IMR-90 (cell line): Measurements from ENCODE around the gene TBXAS1. TPM values are rescaled to one million over a fixed set of nuclear protein-coding genes. Genes with fewer than 3 reads are reported as not detected.

Experiments
- ATAC-seq: fragments of 200-7000 bp; cut with Tn5 transposase; 2 replicates; pipeline ENCODE4 v1.9.1; 2020; ENCODE audit warnings: low read depth, mild to moderate bottlenecking, moderate library complexity
- BruUV-seq: library from RNA; stranded (reverse); fragments of 400-500 nt; replicated peaks from 2 replicates; lab custom pipeline; 2021; lab: Mats Ljungman, UMichigan
- CTCF ChIA-PET: fragments of 300-600 bp; formaldehyde crosslinking; extraction: SDS; loops from one replicate; lab custom pipeline; 2021; ENCODE audit warnings: antibody characterized with exemption; lab: Yijun Ruan, JAX
- POLR2A ChIA-PET: fragments of 300-600 bp; sonication (Branson Sonifier 250); formaldehyde crosslinking; loops from one replicate; lab custom pipeline; 2022; ENCODE audit warnings: antibody characterized with exemption; ENCODE audit not compliant: unreplicated experiment; lab: Charles Lee
- DNase-seq: peaks from one replicate; pipeline ENCODE4 v3.0.0; 2013
- H2AFZ ChIP-seq: replicated peaks from 2 replicates; pipeline ENCODE3; 2013; ENCODE audit warnings: low read length, mild to moderate bottlenecking; ENCODE audit not compliant: poor library complexity
- H2AK5ac ChIP-seq: 2 replicates; pipeline ENCODE4 v1.6.1; 2013; ENCODE audit warnings: low read depth, low read length, inconsistent platforms
- H2AK9ac ChIP-seq: replicated peaks from 2 replicates; pipeline ENCODE3; 2013; ENCODE audit warnings: mild to moderate bottlenecking, low read depth, low read length, moderate library complexity; ENCODE audit not compliant: poor library complexity
- H2BK120ac ChIP-seq: 2 replicates; pipeline ENCODE4 v1.6.1; 2013; ENCODE audit warnings: low read depth, low read length, inconsistent platforms
- H2BK15ac ChIP-seq: 3 replicates; pipeline ENCODE4 v1.6.1; 2013; ENCODE audit warnings: low read depth, low read length, inconsistent platforms
- H2BK20ac ChIP-seq: 2 replicates; pipeline ENCODE4 v1.6.1; 2013; ENCODE audit warnings: low read depth, mild to moderate bottlenecking, inconsistent platforms, low read length, moderate library complexity
- H2BK5ac ChIP-seq: 2 replicates; pipeline ENCODE4 v1.6.1; 2013; ENCODE audit warnings: mild to moderate bottlenecking, low read depth, low read length, inconsistent platforms; ENCODE audit not compliant: poor library complexity, severe bottlenecking
- H3K14ac ChIP-seq: replicated peaks from 2 replicates; pipeline ENCODE4 v1.6.1; 2013; ENCODE audit warnings: low read depth, low read length, inconsistent platforms
- H3K18ac ChIP-seq: 2 replicates; pipeline ENCODE4 v1.6.1; 2013; ENCODE audit warnings: low read depth, low read length, control low read depth
- H3K23ac ChIP-seq: 2 replicates; pipeline ENCODE4 v1.6.1; 2013; ENCODE audit warnings: low read depth, low read length, inconsistent platforms
- H3K27ac ChIP-seq: 2 replicates; pipeline ENCODE4 v1.5.1; 2013; ENCODE audit warnings: mild to moderate bottlenecking, control low read depth, low read length; ENCODE audit not compliant: insufficient read depth
- H3K27me3 ChIP-seq: 2 replicates; pipeline ENCODE4 v1.6.1; 2013; ENCODE audit warnings: low read length; ENCODE audit not compliant: control insufficient read depth, insufficient read depth
- H3K36me3 ChIP-seq: 2 replicates; pipeline ENCODE4 v1.6.1; 2013; ENCODE audit warnings: low read length, mixed read lengths; ENCODE audit not compliant: control insufficient read depth, insufficient read depth
- H3K4ac ChIP-seq: 2 replicates; pipeline ENCODE4 v1.6.1; 2013; ENCODE audit warnings: low read depth, low read length, inconsistent platforms
- H3K4me1 ChIP-seq: 2 replicates; pipeline ENCODE4 v1.6.1; 2013; ENCODE audit warnings: low read length, mixed read lengths; ENCODE audit not compliant: control insufficient read depth, insufficient read depth
- H3K4me2 ChIP-seq: 2 replicates; pipeline ENCODE4 v1.6.1; 2013; ENCODE audit warnings: low read depth, mild to moderate bottlenecking, control low read depth, low read length, moderate library complexity
- H3K4me3 ChIP-seq: 2 replicates; pipeline ENCODE4 v1.5.1; 2013; ENCODE audit warnings: low read depth, mild to moderate bottlenecking, control low read depth, low read length, moderate library complexity; ENCODE audit not compliant: insufficient read depth
- H3K56ac ChIP-seq: 2 replicates; pipeline ENCODE4 v1.6.1; 2013; ENCODE audit warnings: low read length, inconsistent platforms; ENCODE audit not compliant: insufficient read depth; ENCODE audit errors: extremely low read depth
- H3K79me1 ChIP-seq, 2 experiments: 2 replicates each; pipeline ENCODE4 v1.6.1; 2013; ENCODE audit warnings: low read length in 2 of 2, inconsistent platforms in 1 of 2, low read depth in 1 of 2
- H3K9ac ChIP-seq: 2 replicates; pipeline ENCODE4 v1.6.1; 2013; ENCODE audit warnings: low read depth, low read length, control low read depth
- H3K9me1 ChIP-seq: 2 replicates; pipeline ENCODE4 v1.6.1; 2013; ENCODE audit warnings: low read length, inconsistent platforms; ENCODE audit not compliant: insufficient read depth
- H3K9me3 ChIP-seq: 2 replicates; pipeline ENCODE4 v1.6.1; 2013; ENCODE audit warnings: low read length; ENCODE audit not compliant: control insufficient read depth, insufficient read depth
- H4K20me1 ChIP-seq: 2 replicates; pipeline ENCODE4 v1.6.1; 2013; ENCODE audit warnings: low read length, inconsistent platforms; ENCODE audit not compliant: insufficient read depth
- H4K5ac ChIP-seq: 2 replicates; pipeline ENCODE4 v1.6.1; 2013; ENCODE audit warnings: mild to moderate bottlenecking, low read depth, low read length, control low read depth
- H4K8ac ChIP-seq, 2 experiments: 2 replicates each; pipeline ENCODE4 v1.6.1; 2013; ENCODE audit warnings: low read depth in 2 of 2, low read length in 2 of 2, control low read depth in 1 of 2, inconsistent platforms in 1 of 2
- H4K91ac ChIP-seq: 2 replicates; pipeline ENCODE4 v1.6.1; 2013; ENCODE audit warnings: low read depth, low read length, inconsistent platforms; ENCODE audit not compliant: insufficient read depth
- MAFK ChIP-seq: IDR thresholded peaks from 2 replicates; pipeline ENCODE4 v1.6.1; 2012; ENCODE audit warnings: low read depth, low read length, improper control_type of control experiment
- POLR2A ChIP-seq: IDR thresholded peaks from 2 replicates; pipeline ENCODE4 v1.6.1; 2012; ENCODE audit warnings: mild to moderate bottlenecking, low read depth, low read length
- WGBS, 2 experiments: methylation state at CpG; one replicate each; pipeline versions ENCODE4 v1.1.5 to v1.1.7; 2013; ENCODE audit warnings: missing lambda C conversion rate in 2 of 2; ENCODE audit not compliant: insufficient read length in 1 of 2; ENCODE audit errors: extremely low coverage in 2 of 2; 5-methylcytosine and 5-hydroxymethylcytosine counted together
- dilution Hi-C: fragments of 300-500 bp; cut with HindIII; formaldehyde crosslinking; loops from one replicate; pipeline ENCODE4 v1.14.3; 2018; ENCODE audit warnings: low sequenced_read_pairs; ENCODE audit not compliant: unreplicated experiment
- in situ Hi-C: fragments of 300-500 bp; cut with MboI; formaldehyde crosslinking; loops from 3 replicates; pipeline ENCODE4 v1.14.3; 2019; ENCODE audit warnings: low sequenced_read_pairs, inconsistent platforms, mixed read lengths
- intact Hi-C: fragments of 100-400 bp; cut with micrococcal nuclease; formaldehyde crosslinking; loops from 2 replicates; pipeline ENCODE4 v1.10.0; 2022
- polyA plus RNA-seq, 3 experiments: library from polyadenylated mRNA; depleted of rRNA; stranded (reverse); fragments of >200 nt; gene quantifications; 2 replicates each; pipeline ENCODE4 v1.2.3, GENCODE V29; 2012; ENCODE audit warnings: low replicate concordance in 1 of 3
- total RNA-seq: library from RNA; depleted of rRNA; stranded (reverse); fragments of >200 nt; gene quantifications from 2 replicates; pipeline ENCODE4 v1.2.3, GENCODE V29; 2012

TBXAS1 gene
- total and polyA plus RNA-seq, 2 of the 4 experiments (the other 2 are of a cell fraction): 5.9 to 10.8 TPM

DNA sequence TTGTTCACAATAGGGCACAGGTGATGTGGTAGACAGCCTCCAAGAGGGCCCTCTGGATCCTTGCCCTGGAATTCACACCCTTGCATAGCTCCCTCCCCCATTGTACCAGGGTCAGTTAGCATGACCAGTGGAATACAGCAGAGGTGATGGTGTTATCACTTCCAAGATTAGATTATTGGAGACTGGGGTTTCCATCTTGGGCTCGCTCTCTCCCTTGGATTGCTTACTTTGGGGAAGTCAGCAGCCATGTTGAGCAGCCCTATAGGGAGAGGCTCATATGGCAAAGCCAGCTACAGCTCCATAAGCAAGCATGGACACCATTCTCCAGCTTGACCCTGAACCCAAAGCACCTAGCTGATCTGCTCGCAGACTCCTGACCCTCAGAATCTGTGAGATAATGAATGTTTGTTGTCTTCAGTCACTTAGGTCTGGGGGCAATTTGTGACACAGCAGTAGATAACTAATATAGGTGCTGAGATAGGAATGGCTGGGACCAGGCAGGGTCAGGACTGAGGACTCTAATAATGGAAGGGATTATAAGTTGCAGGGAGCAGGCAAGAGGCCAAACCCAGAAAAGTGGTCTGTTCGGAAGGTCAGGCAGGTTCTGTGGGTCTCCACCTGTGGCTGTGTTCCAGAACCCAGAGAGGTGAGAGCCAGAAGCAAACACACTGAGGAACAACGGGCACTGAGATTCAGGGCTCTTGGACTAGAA, 22.9 kb downstream of the TBXAS1 start:
- H2BK15ac ChIP-seq: peak overlapping the region; percentile 57; the same call in 2 of the 3 replicates
- dilution Hi-C loops (no loop called here), intact Hi-C loops (no loop called here), in situ Hi-C loops (no loop called here)
- H2BK20ac ChIP-seq: peak overlapping the region; percentile 57; the same call in 1 of the 2 replicates
- H2BK5ac ChIP-seq: no peak overlapping the region
- no peak overlapping the region for H3K4me3 ChIP-seq
- CTCF ChIA-PET: interaction anchor here (0.5 kb wide), 1 partner anchor 498 kb away, joined by 3 read pairs; no protein-coding TSS in a partner anchor
- peaks cover 13% of the 10 kb centered on the region for H3K4me1 ChIP-seq
- H3K79me1 ChIP-seq: no peaks in the 10 kb centered on the region; a peak in 1 of 4 replicates
- no peak for TF ChIP-seq POLR2A
- no peak for TF ChIP-seq MAFK
- no peak overlapping the region for H3K27ac ChIP-seq
- H2AK5ac ChIP-seq: peak overlapping the region; percentile 74
- peak overlapping the region; percentile 22; the same call in 1 of the 2 replicates for H4K5ac ChIP-seq
- H3K27me3 ChIP-seq: no peaks in the 10 kb centered on the region
- POLR2A ChIA-PET: no interaction called here
- no peaks in the 10 kb centered on the region for H4K20me1 ChIP-seq
- H4K91ac ChIP-seq: no peak overlapping the region; the same call in none of the 2 replicates
- H3K9ac ChIP-seq: no peak overlapping the region
- H3K4ac ChIP-seq: peak overlapping the region; percentile 47
- WGBS, 2 experiments: 100% methylated on average over 1 of the region's 4 CpGs; no CpG with 5 or more reads in 1 of the 2 experiments
- ATAC-seq (no peak), DNase-seq (no peak)
- H3K36me3 ChIP-seq: no peaks in the 10 kb centered on the region
- H2AK9ac ChIP-seq: no peak overlapping the region
- H3K23ac ChIP-seq: 0 out of 2 replicates have a peak overlapping the region, but pooled peaks have one; percentile 21
- peak overlapping the region; percentile 70 for H3K18ac ChIP-seq
- H2BK120ac ChIP-seq: peak overlapping the region; percentile 48; the same call in 1 of the 2 replicates
- no TSS peak for BruUV-seq
- no peak overlapping the region for H3K4me2 ChIP-seq
- no peak overlapping the region for H3K56ac ChIP-seq
- no peak overlapping the region for H2AFZ ChIP-seq
- 0 out of 2 replicates have a peak overlapping the region, but pooled peaks have one; percentile 34 for H3K14ac ChIP-seq
- peaks cover 6% of the 10 kb centered on the region; the same call in 1 of the 2 replicates for H3K9me3 ChIP-seq
- 0 out of 2 replicates have a peak, but pooled peaks cover 6% of the 10 kb centered on the region for H3K9me1 ChIP-seq
- H4K8ac ChIP-seq: peak overlapping the region in 1 of 2 experiments; percentile 23; a peak in 1 of 4 replicates
